ENCODE measurements around the gene CCDC170.

Gene CCDC170

GRCh38 chr6:151549790-151550189, 56.0 kb downstream of the CCDC170 start:
- no peak overlapping the region for H3K9ac ChIP-seq (ENCODE audit: low read length)
- no peaks in the 10 kb centered on the region for H3K36me3 ChIP-seq (ENCODE audit: insufficient read depth, low read length)
- no peaks in the 10 kb centered on the region for H3K9me3 ChIP-seq (ENCODE audit: low read length)
- H3K27me3 ChIP-seq (ENCODE audit: control insufficient read depth in 1 of 2, insufficient read depth in 2 of 2, low read length in 2 of 2), result no peaks in the 10 kb centered on the region
- H3K4me3 ChIP-seq (ENCODE audit: low read depth in 1 of 2, low read length in 2 of 2), result no peak overlapping the region
- no peak overlapping the region for H3K27ac ChIP-seq (ENCODE audit: low read depth, low read length)
- no peaks in the 10 kb centered on the region for H3K4me1 ChIP-seq (ENCODE audit: insufficient read depth, low read length)

DNA sequence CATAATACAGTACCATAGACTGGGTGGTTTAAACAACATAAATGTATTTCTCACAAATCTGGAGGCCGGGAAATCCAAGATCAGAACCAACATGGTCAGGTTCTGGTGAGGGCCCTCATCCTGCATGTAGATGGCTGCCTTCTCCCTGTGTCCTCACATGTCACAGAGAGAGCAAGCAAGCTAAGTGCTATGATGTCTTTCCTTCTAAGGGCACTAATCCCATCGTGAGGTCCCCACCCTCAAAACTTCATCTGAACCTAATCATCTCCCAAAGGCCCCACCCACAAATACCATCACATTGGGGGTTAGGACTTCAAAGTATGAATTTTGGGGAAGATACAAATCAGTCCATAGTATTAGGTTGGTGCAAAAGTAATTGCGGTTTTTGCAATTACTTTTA, 56.8 kb downstream of the CCDC170 start:
- Histone ChIP-seq H3K9me3 (ENCODE audit: low read length) (no peaks in the 10 kb centered on the region), H3K27ac (ENCODE audit: low read depth, low read length) (no peak overlapping the region), H3K4me1 (ENCODE audit: insufficient read depth, low read length) (no peaks in the 10 kb centered on the region), H3K27me3 (ENCODE audit: control insufficient read depth in 1 of 2, insufficient read depth in 2 of 2, low read length in 2 of 2) (no peaks in the 10 kb centered on the region), H3K36me3 (ENCODE audit: insufficient read depth, low read length) (no peaks in the 10 kb centered on the region), H3K9ac (ENCODE audit: low read length) (no peak overlapping the region), H3K4me3 (ENCODE audit: low read depth in 1 of 2, low read length in 2 of 2) (no peak overlapping the region)

GRCh38 chr6:151551223-151551857, 57.5 kb downstream of the CCDC170 start:
- H3K27me3 ChIP-seq (ENCODE audit: control insufficient read depth in 1 of 2, insufficient read depth in 2 of 2, low read length in 2 of 2), result no peaks in the 10 kb centered on the region
- H3K4me3 ChIP-seq (ENCODE audit: low read depth in 1 of 2, low read length in 2 of 2), result no peak overlapping the region
- H3K36me3 ChIP-seq (ENCODE audit: insufficient read depth, low read length), result no peaks in the 10 kb centered on the region
- no peaks in the 10 kb centered on the region for H3K4me1 ChIP-seq (ENCODE audit: insufficient read depth, low read length)
- H3K27ac ChIP-seq (ENCODE audit: low read depth, low read length), result no peak overlapping the region
- H3K9ac ChIP-seq (ENCODE audit: low read length), result no peak overlapping the region
- H3K9me3 ChIP-seq (ENCODE audit: low read length), result no peaks in the 10 kb centered on the region

- H3K27me3 ChIP-seq (ENCODE audit: control insufficient read depth in 1 of 2, insufficient read depth in 2 of 2, low read length in 2 of 2), result no peaks in the 10 kb centered on the region
- peaks cover 3% of the 10 kb centered on the region for H3K9me3 ChIP-seq (ENCODE audit: low read length)
- no peak overlapping the region for H3K4me3 ChIP-seq (ENCODE audit: low read depth in 1 of 2, low read length in 2 of 2)
- no peaks in the 10 kb centered on the region for H3K4me1 ChIP-seq (ENCODE audit: insufficient read depth, low read length)
- no peak overlapping the region for H3K27ac ChIP-seq (ENCODE audit: low read depth, low read length)
- no peaks in the 10 kb centered on the region for H3K36me3 ChIP-seq (ENCODE audit: insufficient read depth, low read length)
- H3K9ac ChIP-seq (ENCODE audit: low read length), result no peak overlapping the region
Measured at GRCh38 chr6:151553416-151554165, 59.8 kb downstream of the CCDC170 start.

GRCh38 chr6:151561238-151561637, 67.4 kb downstream of the CCDC170 start:
- Histone ChIP-seq H3K27ac (ENCODE audit: low read depth, low read length) (no peak overlapping the region), H3K4me1 (ENCODE audit: insufficient read depth, low read length) (no peaks in the 10 kb centered on the region), H3K9me3 (ENCODE audit: low read length) (peaks cover 4% of the 10 kb centered on the region), H3K27me3 (ENCODE audit: control insufficient read depth in 1 of 2, insufficient read depth in 2 of 2, low read length in 2 of 2) (no peaks in the 10 kb centered on the region), H3K4me3 (ENCODE audit: low read depth in 1 of 2, low read length in 2 of 2) (no peak overlapping the region), H3K9ac (ENCODE audit: low read length) (no peak overlapping the region), H3K36me3 (ENCODE audit: insufficient read depth, low read length) (no peaks in the 10 kb centered on the region)

DNA sequence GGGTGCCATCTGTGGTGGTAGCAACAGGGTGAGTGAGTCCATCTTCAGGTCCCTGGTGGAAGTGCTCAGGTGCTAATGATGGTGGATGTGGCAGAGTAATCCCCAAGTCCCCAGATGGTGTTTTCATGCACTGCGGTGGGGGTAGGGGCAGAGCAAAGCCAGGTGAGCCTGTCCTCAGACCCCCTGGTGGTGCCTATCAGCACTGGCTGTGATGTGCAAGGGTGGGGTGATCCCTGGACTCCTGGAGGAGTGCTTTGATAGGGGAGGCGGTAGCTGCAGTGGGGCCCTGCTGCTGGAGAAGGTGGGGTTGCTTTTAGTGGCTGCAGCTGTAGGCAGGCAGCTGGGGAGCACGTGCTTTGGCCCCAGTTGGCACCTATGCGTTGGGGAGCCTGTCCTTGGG, 70.8 kb downstream of the CCDC170 start:
- H3K4me3 ChIP-seq (ENCODE audit: low read depth in 1 of 2, low read length in 2 of 2), result no peak overlapping the region
- no peaks in the 10 kb centered on the region for H3K9me3 ChIP-seq (ENCODE audit: low read length)
- no peak overlapping the region for H3K27ac ChIP-seq (ENCODE audit: low read depth, low read length)
- no peaks in the 10 kb centered on the region for H3K36me3 ChIP-seq (ENCODE audit: insufficient read depth, low read length)
- no peaks in the 10 kb centered on the region for H3K4me1 ChIP-seq (ENCODE audit: insufficient read depth, low read length)
- H3K9ac ChIP-seq (ENCODE audit: low read length), result no peak overlapping the region
- H3K27me3 ChIP-seq (ENCODE audit: control insufficient read depth in 1 of 2, insufficient read depth in 2 of 2, low read length in 2 of 2), result no peaks in the 10 kb centered on the region

- Histone ChIP-seq H3K27ac (ENCODE audit: low read depth, low read length) (no peak overlapping the region), H3K4me3 (ENCODE audit: low read depth in 1 of 2, low read length in 2 of 2) (no peak overlapping the region), H3K9ac (ENCODE audit: low read length) (no peak overlapping the region), H3K9me3 (ENCODE audit: low read length) (no peaks in the 10 kb centered on the region), H3K4me1 (ENCODE audit: insufficient read depth, low read length) (no peaks in the 10 kb centered on the region), H3K27me3 (ENCODE audit: control insufficient read depth in 1 of 2, insufficient read depth in 2 of 2, low read length in 2 of 2) (no peaks in the 10 kb centered on the region), H3K36me3 (ENCODE audit: insufficient read depth, low read length) (no peaks in the 10 kb centered on the region)
Measured at GRCh38 chr6:151565940-151566339, 72.1 kb downstream of the CCDC170 start.

GRCh38 chr6:151566557-151566956, 72.7 kb downstream of the CCDC170 start:
- Histone ChIP-seq H3K4me1 (ENCODE audit: insufficient read depth, low read length) (no peaks in the 10 kb centered on the region), H3K27me3 (ENCODE audit: control insufficient read depth in 1 of 2, insufficient read depth in 2 of 2, low read length in 2 of 2) (no peaks in the 10 kb centered on the region), H3K27ac (ENCODE audit: low read depth, low read length) (no peak overlapping the region), H3K9ac (ENCODE audit: low read length) (no peak overlapping the region), H3K36me3 (ENCODE audit: insufficient read depth, low read length) (no peaks in the 10 kb centered on the region), H3K4me3 (ENCODE audit: low read depth in 1 of 2, low read length in 2 of 2) (no peak overlapping the region), H3K9me3 (ENCODE audit: low read length) (no peaks in the 10 kb centered on the region)

- Histone ChIP-seq H3K27me3 (ENCODE audit: control insufficient read depth in 1 of 2, insufficient read depth in 2 of 2, low read length in 2 of 2) (no peaks in the 10 kb centered on the region), H3K4me1 (ENCODE audit: insufficient read depth, low read length) (no peaks in the 10 kb centered on the region), H3K27ac (ENCODE audit: low read depth, low read length) (no peak overlapping the region), H3K9ac (ENCODE audit: low read length) (no peak overlapping the region), H3K36me3 (ENCODE audit: insufficient read depth, low read length) (no peaks in the 10 kb centered on the region), H3K9me3 (ENCODE audit: low read length) (no peaks in the 10 kb centered on the region), H3K4me3 (ENCODE audit: low read depth in 1 of 2, low read length in 2 of 2) (no peak overlapping the region)
Measured at GRCh38 chr6:151576633-151577032, 82.8 kb downstream of the CCDC170 start.

GRCh38 chr6:151577257-151577656, 83.4 kb downstream of the CCDC170 start:
- Histone ChIP-seq H3K9ac (ENCODE audit: low read length) (no peak overlapping the region), H3K27me3 (ENCODE audit: control insufficient read depth in 1 of 2, insufficient read depth in 2 of 2, low read length in 2 of 2) (no peaks in the 10 kb centered on the region), H3K27ac (ENCODE audit: low read depth, low read length) (no peak overlapping the region), H3K4me3 (ENCODE audit: low read depth in 1 of 2, low read length in 2 of 2) (no peak overlapping the region), H3K36me3 (ENCODE audit: insufficient read depth, low read length) (no peaks in the 10 kb centered on the region), H3K4me1 (ENCODE audit: insufficient read depth, low read length) (no peaks in the 10 kb centered on the region), H3K9me3 (ENCODE audit: low read length) (no peaks in the 10 kb centered on the region)

DNA sequence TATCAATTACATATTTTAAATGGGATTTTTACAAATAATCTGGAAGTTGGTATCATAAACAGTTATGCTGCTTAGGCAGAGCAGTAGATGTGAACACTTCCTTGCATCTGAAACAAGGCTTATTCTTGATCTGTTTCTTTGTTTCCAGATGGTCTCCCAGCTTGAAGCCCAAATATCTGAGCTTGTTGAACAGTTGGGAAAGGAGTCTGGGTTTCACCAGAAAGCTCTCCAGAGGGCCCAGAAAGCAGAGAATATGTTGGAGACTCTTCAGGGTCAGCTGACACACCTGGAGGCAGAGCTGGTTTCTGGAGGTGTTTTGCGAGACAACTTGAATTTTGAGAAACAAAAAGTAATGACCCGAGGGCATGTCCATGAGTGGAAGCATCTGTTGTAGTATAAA, 91.9 kb downstream of the CCDC170 start:
- no peaks in the 10 kb centered on the region for H3K27me3 ChIP-seq (ENCODE audit: control insufficient read depth in 1 of 2, insufficient read depth in 2 of 2, low read length in 2 of 2)

DNA sequence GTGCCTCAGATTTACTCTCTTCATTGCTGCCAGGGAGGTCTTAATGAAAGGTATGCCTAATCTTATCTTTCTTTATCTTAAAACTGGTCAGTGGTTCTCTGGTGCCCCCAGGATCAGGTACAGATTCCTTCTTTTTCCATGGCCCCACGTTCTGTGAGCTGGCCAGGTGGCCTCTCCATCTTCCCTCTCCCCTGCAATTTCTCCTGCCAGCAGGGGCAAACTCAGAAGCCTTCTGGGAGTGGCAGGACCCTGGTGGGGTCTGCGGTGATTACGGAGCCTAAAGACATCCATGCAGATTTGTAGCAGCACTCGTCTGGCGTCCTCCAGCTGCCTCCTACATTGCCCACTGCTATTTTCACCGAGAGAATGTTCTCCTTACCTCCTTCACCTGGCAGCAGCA, 95.8 kb downstream of the CCDC170 start:
- no peaks in the 10 kb centered on the region for H3K4me1 ChIP-seq (ENCODE audit: insufficient read depth, low read length)
- no peaks in the 10 kb centered on the region for H3K36me3 ChIP-seq (ENCODE audit: insufficient read depth, low read length)
- H3K27ac ChIP-seq (ENCODE audit: low read depth, low read length), result no peak overlapping the region
- no peaks in the 10 kb centered on the region for H3K27me3 ChIP-seq (ENCODE audit: control insufficient read depth in 1 of 2, insufficient read depth in 2 of 2, low read length in 2 of 2)
- H3K4me3 ChIP-seq (ENCODE audit: low read depth in 1 of 2, low read length in 2 of 2), result no peak overlapping the region
- no peaks in the 10 kb centered on the region for H3K9me3 ChIP-seq (ENCODE audit: low read length)
- no peak overlapping the region for H3K9ac ChIP-seq (ENCODE audit: low read length)

More for the DNA sequence above, 91.9 kb downstream of the CCDC170 start:
- no peak overlapping the region for H3K9ac ChIP-seq (ENCODE audit: low read length)
- no peaks in the 10 kb centered on the region for H3K4me1 ChIP-seq (ENCODE audit: insufficient read depth, low read length)
- H3K27ac ChIP-seq (ENCODE audit: low read depth, low read length), result no peak overlapping the region
- no peaks in the 10 kb centered on the region for H3K36me3 ChIP-seq (ENCODE audit: insufficient read depth, low read length)
- no peak overlapping the region for H3K4me3 ChIP-seq (ENCODE audit: low read depth in 1 of 2, low read length in 2 of 2)
- no peaks in the 10 kb centered on the region for H3K9me3 ChIP-seq (ENCODE audit: low read length)
